ENCODE results near the gene TRIM44.

GRCh38 chr11:35734669-35735410 is 72.3 kb downstream of the TRIM44 start:
- TF ChIP-seq NFE2L2 (conservative IDR thresholded peaks at IDR 0.05; ENCODE audit: low read length) = no peak
- TF ChIP-seq REST (IDR thresholded peaks at IDR 0.05) = no peak
- TF ChIP-seq CTCF (IDR thresholded peaks at IDR 0.05) = no peak
- TF ChIP-seq MYC (IDR thresholded peaks at IDR 0.05; ENCODE audit: borderline replicate concordance, low read length) = no peak
- no peak for TF ChIP-seq POLR2A (IDR thresholded peaks at IDR 0.05; ENCODE audit: low read length)
- TF ChIP-seq RAD21 (conservative IDR thresholded peaks at IDR 0.05 in 1 of 2, IDR thresholded peaks at IDR 0.05 in 1 of 2) = no peak
- TF ChIP-seq MAX (IDR thresholded peaks at IDR 0.05) = no peak
- no peak for TF ChIP-seq EP300 (IDR thresholded peaks at IDR 0.05)
- TF ChIP-seq SREBF2 (IDR thresholded peaks at IDR 0.05) = no peak
- TF ChIP-seq MAFK (IDR thresholded peaks at IDR 0.05; ENCODE audit: partially characterized antibody) = no peak
- TF ChIP-seq CHD4 (IDR thresholded peaks at IDR 0.05; ENCODE audit: borderline replicate concordance) = no peak
- no peak for TF ChIP-seq SMC3 (IDR thresholded peaks at IDR 0.05)
- TF ChIP-seq ESRRA (IDR thresholded peaks at IDR 0.05; ENCODE audit: borderline replicate concordance, low read length) = no peak

All from A549 (cell line).